ACC112 (cell line): Measurements from ENCODE around the gene C19orf73.

ENCODE experiments used
- H2AFZ ChIP-seq: fragments of 200-600 bp; sonication (generic); one replicate; pipeline ENCODE4 v1.6.0; 2017; ENCODE audit warnings: antibody characterized with exemption, low read length; ENCODE audit not compliant: unreplicated experiment
- H3K27ac ChIP-seq: fragments of 200-600 bp; sonication (generic); 2 replicates; pipeline ENCODE4 v1.5.1; 2014; ENCODE audit warnings: low read depth, mild to moderate bottlenecking, antibody characterized with exemption, low read length, moderate library complexity
- H3K27me3 ChIP-seq: fragments of 200-600 bp; sonication (generic); 2 replicates; pipeline ENCODE4 v1.6.1; 2014; ENCODE audit warnings: mild to moderate bottlenecking, antibody characterized with exemption, low read length, moderate library complexity, mixed read lengths; ENCODE audit not compliant: insufficient read depth
- H3K36me3 ChIP-seq: fragments of 200-600 bp; sonication (generic); 2 replicates; pipeline ENCODE4 v1.6.1; 2016; ENCODE audit warnings: mild to moderate bottlenecking, antibody characterized with exemption, low read length, moderate library complexity, mixed read lengths; ENCODE audit not compliant: insufficient read depth
- H3K4me1 ChIP-seq: fragments of 200-600 bp; sonication (generic); one replicate; pipeline ENCODE4 v1.6.1; 2016; ENCODE audit warnings: low read length, mixed read lengths; ENCODE audit not compliant: insufficient read depth, unreplicated experiment, control insufficient read depth
- H3K4me3 ChIP-seq: fragments of 200-600 bp; sonication (generic); 2 replicates; pipeline ENCODE4 v1.5.1; 2014; ENCODE audit warnings: mild to moderate bottlenecking, low read depth, low read length
- H3K79me2 ChIP-seq: fragments of 200-600 bp; sonication (generic); one replicate; pipeline ENCODE4 v1.6.0; 2016; ENCODE audit warnings: low read length; ENCODE audit not compliant: control insufficient read depth, unreplicated experiment, insufficient read depth

C19orf73 gene

GRCh38 chr19:49097453-49098288 lies 21.3 kb downstream of the C19orf73 start:
- no peaks in the 10 kb centered on the region for H3K27me3 ChIP-seq
- no peak overlapping the region for H3K27ac ChIP-seq
- no peaks in the 10 kb centered on the region for H3K4me1 ChIP-seq
- peaks cover 16% of the 10 kb centered on the region for H3K36me3 ChIP-seq
- H2AFZ ChIP-seq = no peak overlapping the region
- peaks cover 13% of the 10 kb centered on the region for H3K79me2 ChIP-seq
- no peak overlapping the region for H3K4me3 ChIP-seq

- no peak overlapping the region for H3K27ac ChIP-seq
Observed at GRCh38 chr19:49094505-49095482, 24.1 kb downstream of the C19orf73 start.

GRCh38 chr19:49092686-49093085 lies 26.3 kb downstream of the C19orf73 start:
- Histone ChIP-seq H3K36me3 (peaks cover 19% of the 10 kb centered on the region), H3K4me1 (no peaks in the 10 kb centered on the region), H3K79me2 (peaks cover 37% of the 10 kb centered on the region), H3K4me3 (no peak overlapping the region), H2AFZ (no peak overlapping the region), H3K27ac (no peak overlapping the region), H3K27me3 (no peaks in the 10 kb centered on the region)

More at GRCh38 chr19:49094505-49095482, 24.1 kb downstream of the C19orf73 start:
- Histone ChIP-seq H3K27me3 (no peaks in the 10 kb centered on the region), H3K79me2 (peaks cover 33% of the 10 kb centered on the region), H3K4me3 (no peak overlapping the region), H2AFZ (no peak overlapping the region), H3K4me1 (no peaks in the 10 kb centered on the region), H3K36me3 (peaks cover 27% of the 10 kb centered on the region)

- H3K79me2 ChIP-seq = peaks cover 46% of the 10 kb centered on the region
- peaks cover 4% of the 10 kb centered on the region for H3K4me1 ChIP-seq
- H3K27ac ChIP-seq = no peak overlapping the region
Observed at GRCh38 chr19:49091391-49092038, 27.4 kb downstream of the C19orf73 start.

GRCh38 chr19:49086296-49086695 lies 32.6 kb downstream of the C19orf73 start:
- H2AFZ ChIP-seq = no peak overlapping the region
- peaks cover 49% of the 10 kb centered on the region for H3K79me2 ChIP-seq
- peak overlapping the region; percentile 85 for H3K4me3 ChIP-seq
- peaks cover 4% of the 10 kb centered on the region for H3K4me1 ChIP-seq
- peaks cover 17% of the 10 kb centered on the region for H3K36me3 ChIP-seq
- peak overlapping the region; percentile 79; the same call in 1 of the 2 replicates for H3K27ac ChIP-seq
- no peaks in the 10 kb centered on the region for H3K27me3 ChIP-seq

More at GRCh38 chr19:49091391-49092038, 27.4 kb downstream of the C19orf73 start:
- Histone ChIP-seq H3K4me3 (no peak overlapping the region), H3K27me3 (no peaks in the 10 kb centered on the region), H3K36me3 (peaks cover 19% of the 10 kb centered on the region), H2AFZ (no peak overlapping the region)

- H3K79me2 ChIP-seq = peaks cover 48% of the 10 kb centered on the region
- H3K4me3 ChIP-seq = peak overlapping the region; percentile 85
- peaks cover 16% of the 10 kb centered on the region for H3K36me3 ChIP-seq
- no peak overlapping the region for H2AFZ ChIP-seq
- no peaks in the 10 kb centered on the region for H3K27me3 ChIP-seq
- H3K27ac ChIP-seq = peak overlapping the region; percentile 79
- peaks cover 4% of the 10 kb centered on the region for H3K4me1 ChIP-seq
Observed at GRCh38 chr19:49085868-49086232, 33.1 kb downstream of the C19orf73 start.

- Histone ChIP-seq H3K27ac (peak within 1 kb of the TSS; percentile 79), H3K36me3 (peaks cover 11% of the 10 kb centered on the region), H3K4me3 (peak within 1 kb of the TSS; percentile 85), H3K4me1 (peaks cover 4% of the 10 kb centered on the region), H3K27me3 (no peaks in the 10 kb centered on the region), H2AFZ (no peak within 1 kb of the TSS), H3K79me2 (peaks cover 42% of the 10 kb centered on the region)
Observed at GRCh38 chr19:49085020-49085867, 33.7 kb downstream of the C19orf73 start, which contains the start of gene SNRNP70. TSS of gene SNRNP70 (plus strand) at chr19:49085451. CDS start at chr19:49086415, 964 bp downstream.

GRCh38 chr19:49084206-49085019 lies 34.5 kb downstream of the C19orf73 start:
- Histone ChIP-seq H3K36me3 (peaks cover 9% of the 10 kb centered on the region; the same call in 1 of the 2 replicates), H3K79me2 (peaks cover 36% of the 10 kb centered on the region), H2AFZ (no peak overlapping the region), H3K4me3 (peak overlapping the region; percentile 85), H3K27me3 (no peaks in the 10 kb centered on the region), H3K4me1 (peaks cover 4% of the 10 kb centered on the region), H3K27ac (peak overlapping the region; percentile 79; the same call in 1 of the 2 replicates)

GRCh38 chr19:49081273-49081672 lies 37.7 kb downstream of the C19orf73 start:
- Histone ChIP-seq H3K27ac (no peak overlapping the region), H3K27me3 (no peaks in the 10 kb centered on the region), H3K4me1 (no peaks in the 10 kb centered on the region), H3K79me2 (peaks cover 9% of the 10 kb centered on the region), H2AFZ (no peak overlapping the region), H3K4me3 (no peak overlapping the region), H3K36me3 (no peaks in the 10 kb centered on the region)
